HFFc6 (cell line): ENCODE measurements around the gene DMRTB1. TPM values are rescaled to one million over a fixed set of nuclear protein-coding genes. Genes with fewer than 3 reads are reported as not detected.

Source experiments
- DNase-seq: peaks from one replicate; pipeline ENCODE4 v3.0.0-alpha.2; 2018
- H3K27ac Mint-ChIP-seq: 2 replicates; pipeline ENCODE4 v1.8.0; 2020; ENCODE audit warnings: mild to moderate bottlenecking, mixed read lengths
- H3K27me3 Mint-ChIP-seq: 2 replicates; pipeline ENCODE4 v1.8.0; 2021; ENCODE audit warnings: mild to moderate bottlenecking, moderate library complexity, mixed read lengths; ENCODE audit not compliant: insufficient read depth
- H3K36me3 Mint-ChIP-seq: 2 replicates; pipeline ENCODE4 v1.8.0; 2021; ENCODE audit warnings: low read depth, mixed read lengths
- H3K4me1 Mint-ChIP-seq: 2 replicates; pipeline ENCODE4 v1.8.0; 2020; ENCODE audit warnings: low read depth, mixed read lengths
- H3K4me3 Mint-ChIP-seq: 2 replicates; pipeline ENCODE4 v1.8.0; 2020; ENCODE audit warnings: mild to moderate bottlenecking, moderate library complexity, mixed read lengths
- H3K9me3 Mint-ChIP-seq: 2 replicates; pipeline ENCODE4 v1.8.0; 2020; ENCODE audit warnings: mild to moderate bottlenecking, mixed read lengths
- total RNA-seq, 6 experiments: library from RNA; stranded (reverse); fragmentation: NEBNext Ultra II Directional; extraction: Animal tissue kit (Norgen Biotek cat#: 25700); gene quantifications; 2 replicates in 1 of 6; 3 replicates in 5 of 6; pipeline ENCODE4 v1.2.3, GENCODE V29; 2021
- TF ChIP-seq, protein P1 (sequence below): fragments of 200-600 bp; sonication (generic); IDR thresholded peaks from 2 replicates; pipeline ENCODE4 v1.5.0; 2021; ENCODE audit warnings: antibody characterized with exemption, mild to moderate bottlenecking

DMRTB1 gene
- total RNA-seq, 6 experiments from 2014 or later = not detected

GRCh38 chr1:53505891-53506290 lies 46.7 kb downstream of the DMRTB1 start:
- TF ChIP-seq, protein P1, sequence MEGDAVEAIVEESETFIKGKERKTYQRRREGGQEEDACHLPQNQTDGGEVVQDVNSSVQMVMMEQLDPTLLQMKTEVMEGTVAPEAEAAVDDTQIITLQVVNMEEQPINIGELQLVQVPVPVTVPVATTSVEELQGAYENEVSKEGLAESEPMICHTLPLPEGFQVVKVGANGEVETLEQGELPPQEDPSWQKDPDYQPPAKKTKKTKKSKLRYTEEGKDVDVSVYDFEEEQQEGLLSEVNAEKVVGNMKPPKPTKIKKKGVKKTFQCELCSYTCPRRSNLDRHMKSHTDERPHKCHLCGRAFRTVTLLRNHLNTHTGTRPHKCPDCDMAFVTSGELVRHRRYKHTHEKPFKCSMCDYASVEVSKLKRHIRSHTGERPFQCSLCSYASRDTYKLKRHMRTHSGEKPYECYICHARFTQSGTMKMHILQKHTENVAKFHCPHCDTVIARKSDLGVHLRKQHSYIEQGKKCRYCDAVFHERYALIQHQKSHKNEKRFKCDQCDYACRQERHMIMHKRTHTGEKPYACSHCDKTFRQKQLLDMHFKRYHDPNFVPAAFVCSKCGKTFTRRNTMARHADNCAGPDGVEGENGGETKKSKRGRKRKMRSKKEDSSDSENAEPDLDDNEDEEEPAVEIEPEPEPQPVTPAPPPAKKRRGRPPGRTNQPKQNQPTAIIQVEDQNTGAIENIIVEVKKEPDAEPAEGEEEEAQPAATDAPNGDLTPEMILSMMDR = no peak
- Mint-ChIP-seq H3K27ac (no peak overlapping the region), H3K4me1 (peaks cover 6% of the 10 kb centered on the region; the same call in 1 of the 2 replicates), H3K4me3 (no peak overlapping the region), H3K27me3 (peaks cover 15% of the 10 kb centered on the region), H3K9me3 (no peaks in the 10 kb centered on the region), H3K36me3 (no peaks in the 10 kb centered on the region)
- DNase-seq = no peak

DNA sequence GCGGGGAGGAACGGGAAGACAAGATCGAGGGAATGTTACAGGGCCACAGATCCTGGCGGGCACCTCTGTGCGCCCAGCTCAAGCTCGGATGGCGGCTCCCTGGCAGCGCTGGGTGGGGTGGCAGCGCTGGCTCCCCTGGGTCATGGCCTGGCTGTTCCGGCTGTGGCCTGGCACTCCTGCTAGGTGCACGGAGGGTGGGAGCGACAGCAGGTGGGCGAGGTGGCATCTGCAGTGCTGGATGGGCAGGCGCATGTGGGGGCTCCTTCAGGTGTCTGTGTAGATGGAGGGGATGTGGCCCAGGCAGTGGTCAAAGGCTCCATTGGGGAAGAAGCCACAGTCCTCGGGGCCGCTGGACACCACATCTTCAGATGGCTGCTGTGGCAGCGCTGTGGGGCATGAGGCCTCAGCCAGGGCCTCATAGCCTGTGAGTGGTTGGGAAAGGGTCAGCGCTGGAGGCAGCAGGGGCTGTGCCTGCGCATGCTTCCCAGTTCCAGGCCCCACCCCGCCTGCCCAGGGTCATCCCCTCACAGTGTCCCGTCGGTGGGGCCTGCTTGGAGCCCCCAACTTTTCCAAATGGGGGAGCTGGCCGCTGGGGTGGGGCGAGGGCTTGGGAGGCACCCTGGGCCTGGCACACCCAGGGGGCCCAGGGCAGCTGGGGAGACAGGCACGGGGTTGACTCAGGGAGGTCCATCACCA lies 47.3 kb downstream of the DMRTB1 start:
- Mint-ChIP-seq H3K9me3 (no peaks in the 10 kb centered on the region), H3K4me1 (peaks cover 6% of the 10 kb centered on the region), H3K27ac (no peak overlapping the region), H3K36me3 (no peaks in the 10 kb centered on the region), H3K27me3 (peaks cover 9% of the 10 kb centered on the region), H3K4me3 (no peak overlapping the region)
- DNase-seq = no peak
- TF ChIP-seq, protein P1 = no peak

DNA sequence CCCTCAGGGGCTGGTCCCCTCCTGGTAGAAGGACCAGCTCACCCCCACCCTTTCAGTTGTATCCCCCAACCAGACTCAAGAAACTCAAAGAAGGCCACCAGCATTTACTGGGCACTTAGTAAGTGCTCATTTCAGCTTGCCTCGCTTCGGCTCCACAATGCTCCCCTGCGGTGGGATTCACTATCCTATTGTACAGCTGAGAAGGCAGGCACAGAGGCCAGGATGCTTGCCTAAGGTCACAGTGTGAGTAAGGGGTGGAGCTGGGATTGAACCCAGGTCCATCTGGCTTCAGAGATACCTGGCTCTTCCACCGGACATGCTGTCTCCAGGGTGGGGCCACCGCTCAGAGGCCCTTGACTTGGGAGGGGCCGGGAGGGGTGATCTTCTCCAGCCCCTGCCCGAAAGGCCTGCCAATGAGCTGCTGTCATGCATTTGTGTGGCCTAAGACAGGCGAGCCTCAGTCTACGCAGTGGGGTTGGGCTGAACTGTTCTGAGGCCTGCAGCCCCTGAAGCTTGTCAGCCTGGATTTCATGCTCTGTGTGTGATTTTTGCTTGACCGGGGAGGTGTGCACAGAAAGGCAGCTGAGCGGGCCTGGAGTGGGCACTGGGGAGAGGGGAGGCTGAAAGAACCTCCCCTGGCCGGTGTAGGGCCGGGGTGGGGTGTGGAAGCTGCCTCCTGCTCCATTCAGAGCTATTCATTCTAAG lies 48.1 kb downstream of the DMRTB1 start:
- Mint-ChIP-seq H3K36me3 (no peaks in the 10 kb centered on the region), H3K27ac (no peak overlapping the region), H3K4me3 (no peak overlapping the region), H3K4me1 (peaks cover 14% of the 10 kb centered on the region), H3K9me3 (no peaks in the 10 kb centered on the region), H3K27me3 (peaks cover 9% of the 10 kb centered on the region)
- DNase-seq = no peak
- TF ChIP-seq, protein P1 = no peak

DNA sequence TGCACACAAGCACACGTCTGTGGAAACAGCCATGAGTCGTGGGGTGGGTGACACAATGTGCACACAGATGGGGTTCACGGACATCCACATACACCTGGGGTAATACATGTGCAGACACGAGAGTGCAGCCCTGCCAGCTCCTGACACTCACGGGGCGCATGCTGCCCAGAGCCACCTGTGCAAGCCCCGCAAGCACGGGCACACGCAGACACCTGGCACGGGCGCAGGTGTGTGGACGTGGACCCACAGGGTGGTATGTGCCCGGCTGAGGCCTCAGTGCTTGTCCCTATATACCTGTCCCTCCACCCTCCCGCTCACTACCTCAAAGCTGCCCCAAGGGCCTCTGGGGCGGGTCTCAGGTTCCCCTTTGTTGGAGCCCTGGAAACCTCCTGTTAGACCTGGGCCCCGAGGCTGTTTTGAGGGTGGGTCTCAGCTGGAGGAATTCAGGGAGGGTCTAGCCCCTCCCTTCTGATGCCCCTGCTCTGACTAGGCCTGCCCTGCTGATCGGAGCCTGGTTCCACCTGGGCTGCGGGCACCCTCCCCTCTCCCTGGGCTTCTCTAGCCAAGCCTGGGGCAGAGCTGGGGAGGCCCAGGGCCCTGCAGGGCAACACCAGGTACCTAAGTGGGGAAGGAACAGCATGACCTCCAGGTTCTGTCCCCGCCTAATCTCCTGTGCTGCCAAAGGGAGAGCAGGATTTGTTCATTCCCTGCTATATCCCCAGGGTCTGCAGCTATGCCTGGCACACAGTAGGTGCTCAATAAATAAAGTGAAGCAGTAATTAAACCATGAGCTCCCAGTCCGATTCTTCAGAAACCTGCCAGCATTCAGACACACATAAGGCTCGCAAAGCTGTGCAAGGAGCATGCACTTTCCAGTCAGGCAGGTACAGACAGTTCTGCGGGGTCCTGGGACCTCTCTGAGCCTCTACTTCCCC lies 49.1 kb downstream of the DMRTB1 start:
- no peak for DNase-seq
- Mint-ChIP-seq H3K9me3 (no peaks in the 10 kb centered on the region), H3K36me3 (no peaks in the 10 kb centered on the region), H3K4me3 (no peak overlapping the region), H3K27me3 (peaks cover 9% of the 10 kb centered on the region), H3K4me1 (peaks cover 14% of the 10 kb centered on the region), H3K27ac (no peak overlapping the region)
- TF ChIP-seq, protein P1 = no peak

GRCh38 chr1:53508991-53509666 lies 49.9 kb downstream of the DMRTB1 start:
- Mint-ChIP-seq H3K27ac (no peak overlapping the region), H3K36me3 (no peaks in the 10 kb centered on the region), H3K4me1 (peaks cover 9% of the 10 kb centered on the region), H3K9me3 (no peaks in the 10 kb centered on the region), H3K27me3 (peaks cover 7% of the 10 kb centered on the region), H3K4me3 (no peak overlapping the region)
- no peak for DNase-seq
- TF ChIP-seq, protein P1 = no peak
